Endothelial cell of umbilical vein (primary cell): ENCODE measurements around the gene SKAP1. TPM values are rescaled to one million over a fixed set of nuclear protein-coding genes. Genes with fewer than 3 reads are reported as not detected.

ENCODE experiments used
- BruUV-seq: library from RNA; stranded (reverse); fragments of 400-500 nt; replicated peaks from 2 replicates; lab custom pipeline; 2021; lab: Mats Ljungman, UMichigan
- CTCF ChIA-PET: fragments of 300-600, 350-600 bp; sonication (Branson Sonifier 250); formaldehyde crosslinking; loops from one replicate; lab custom pipeline; 2021; ENCODE audit warnings: antibody characterized with exemption, inconsistent platforms; lab: Charles Lee
- POLR2A ChIA-PET: fragments of 300-600, 350-600 bp; sonication (Branson Sonifier 250); formaldehyde crosslinking; loops from one replicate; lab custom pipeline; 2021; ENCODE audit warnings: antibody characterized with exemption, inconsistent platforms; lab: Charles Lee
- DNase-seq: peaks from one replicate; pipeline ENCODE4 v3.0.0-alpha.2; 2011; ENCODE audit warnings: low read depth, low spot score
- FAIRE-seq: peaks from 2 replicates; lab custom pipeline; 2011; peaks lifted over from hg19 to GRCh38; lab: Jason Lieb, UNC
- H2AFZ ChIP-seq: 2 replicates; pipeline ENCODE4 v1.6.0; 2012; ENCODE audit warnings: low read depth, low read length, control low read depth, inconsistent platforms
- H3K27ac ChIP-seq: 2 replicates; pipeline ENCODE4 v1.5.1; 2011; ENCODE audit warnings: low read depth, mild to moderate bottlenecking, control low read depth, low read length, moderate library complexity; ENCODE audit not compliant: insufficient read depth
- H3K27me3 ChIP-seq, 2 experiments: 2 replicates each; pipeline versions ENCODE4 v1.6.0 to v1.6.1; 2011; ENCODE audit warnings: low read length in 2 of 2, mixed read lengths in 1 of 2; ENCODE audit not compliant: control insufficient read depth in 2 of 2, insufficient read depth in 2 of 2
- H3K36me3 ChIP-seq, 2 experiments: 2 replicates in 1 of 2; 3 replicates in 1 of 2; pipeline ENCODE4 v1.5.1; 2011; ENCODE audit warnings: low read length in 2 of 2, mild to moderate bottlenecking in 1 of 2, moderate library complexity in 1 of 2; ENCODE audit not compliant: control insufficient read depth in 2 of 2, insufficient read depth in 2 of 2; ENCODE audit errors: extremely low read depth in 1 of 2
- H3K4me1 ChIP-seq: 3 replicates; pipeline ENCODE4 v1.5.1; 2011; ENCODE audit warnings: mild to moderate bottlenecking, low read length; ENCODE audit not compliant: control insufficient read depth, insufficient read depth; ENCODE audit errors: extremely low read depth
- H3K4me2 ChIP-seq: 2 replicates; pipeline ENCODE4 v1.6.1; 2011; ENCODE audit warnings: low read length, control low read depth, mixed read lengths; ENCODE audit not compliant: insufficient read depth
- H3K4me3 ChIP-seq, 3 experiments: fragments of 200-600 bp in 1 of 3; sonication (generic), shearing (Covaris generic) in 1 of 3; replicated peaks in 1 of 3; 2 replicates each; pipeline ENCODE4 v1.5.1; 2011 to 2016; ENCODE audit warnings: control low read depth in 3 of 3, low read length in 3 of 3, mild to moderate bottlenecking in 2 of 3, inconsistent platforms in 1 of 3, low read depth in 1 of 3, moderate library complexity in 1 of 3; ENCODE audit not compliant: insufficient read depth in 1 of 3
- H3K79me2 ChIP-seq: 2 replicates; pipeline ENCODE4 v1.6.0; 2012; ENCODE audit warnings: low read length, inconsistent platforms; ENCODE audit not compliant: control insufficient read depth, insufficient read depth
- H3K9ac ChIP-seq: replicated peaks from 2 replicates; pipeline ENCODE3; 2011; ENCODE audit warnings: low read length, control low read depth; ENCODE audit not compliant: insufficient read depth; ENCODE audit errors: extremely low read depth
- H3K9me1 ChIP-seq: replicated peaks from 3 replicates; pipeline ENCODE4 v1.6.0; 2011; ENCODE audit warnings: mild to moderate bottlenecking, low read length; ENCODE audit not compliant: control insufficient read depth, insufficient read depth; ENCODE audit errors: extremely low read depth
- H3K9me3 ChIP-seq: replicated peaks from 2 replicates; pipeline ENCODE4 v1.5.1; 2012; ENCODE audit warnings: low read length, inconsistent platforms; ENCODE audit not compliant: control insufficient read depth, insufficient read depth
- H4K20me1 ChIP-seq: replicated peaks from 2 replicates; pipeline ENCODE3; 2011; ENCODE audit warnings: mild to moderate bottlenecking, low read length; ENCODE audit not compliant: control insufficient read depth, insufficient read depth; ENCODE audit errors: extremely low read depth
- EZH2 ChIP-seq: IDR thresholded peaks from 2 replicates; pipeline ENCODE4 v1.6.1; 2012; ENCODE audit warnings: borderline replicate concordance, low read depth, mild to moderate bottlenecking, moderate library complexity, low read length, inconsistent platforms; ENCODE audit not compliant: severe bottlenecking
- FOS ChIP-seq: IDR thresholded peaks from 2 replicates; pipeline ENCODE4 v1.6.1; 2011; ENCODE audit warnings: mild to moderate bottlenecking, low read length, moderate library complexity, borderline replicate concordance; ENCODE audit not compliant: insufficient read depth
- GATA2 ChIP-seq: IDR thresholded peaks from 2 replicates; pipeline ENCODE4 v1.7.0; 2011; ENCODE audit warnings: low read depth, mild to moderate bottlenecking, moderate library complexity, mixed read lengths, low read length; ENCODE audit not compliant: insufficient read length, insufficient read depth
- JUN ChIP-seq: IDR thresholded peaks from 2 replicates; pipeline ENCODE4 v1.6.1; 2011; ENCODE audit warnings: borderline replicate concordance, low read depth; ENCODE audit not compliant: insufficient read length, insufficient read depth
- MAX ChIP-seq: IDR thresholded peaks from 2 replicates; pipeline ENCODE4 v1.6.1; 2011; ENCODE audit not compliant: insufficient read depth, insufficient read length
- MYC ChIP-seq: IDR thresholded peaks from one replicate; pipeline ENCODE4 v1.6.1; 2011; ENCODE audit warnings: mild to moderate bottlenecking, low read depth, low read length
- POLR2A ChIP-seq: IDR thresholded peaks from 2 replicates; pipeline ENCODE4 v1.6.1; 2012; ENCODE audit warnings: low read depth, mild to moderate bottlenecking, control low read depth, low read length
- POLR2AphosphoS5 ChIP-seq: IDR thresholded peaks from 2 replicates; pipeline ENCODE4 v1.6.1; 2012; ENCODE audit warnings: low read depth, mild to moderate bottlenecking, control low read depth, low read length, moderate library complexity; ENCODE audit not compliant: insufficient read depth
- dilution Hi-C: fragments of 300-500 bp; cut with MboI; formaldehyde crosslinking; loops from one replicate; pipeline ENCODE4 v1.15.0; 2019; ENCODE audit warnings: low sequenced_read_pairs; ENCODE audit not compliant: extremely low pct_ligation_motif_present
- intact Hi-C: fragments of 100-400 bp; cut with micrococcal nuclease; formaldehyde crosslinking; loops from one replicate; pipeline ENCODE4 v1.10.0; 2022
- polyA plus RNA-seq, 4 experiments: library from polyadenylated mRNA; depleted of rRNA in 3 of 4; stranded (reverse) in 3 of 4; unstranded in 1 of 4; fragments of >200 nt; gene quantifications; 2 replicates each; pipeline versions ENCODE4 v1.2.1 to v1.2.3, GENCODE V29; 2011 to 2012; ENCODE audit warnings: missing spikeins in 1 of 4
- total RNA-seq: library from RNA; stranded (reverse); gene quantifications from 2 replicates; pipeline ENCODE4 v1.2.3, GENCODE V29; 2021
- TF ChIP-seq, protein P1 (sequence below), 2 donors: IDR thresholded peaks; 1 replicate in 1 of 2; 2 replicates in 1 of 2; pipeline ENCODE4 v1.5.1; 2011; ENCODE audit warnings: low read length in 2 of 2, mild to moderate bottlenecking in 2 of 2, moderate library complexity in 2 of 2, control low read depth in 1 of 2, inconsistent platforms in 1 of 2, low read depth in 1 of 2; ENCODE audit not compliant: insufficient read depth in 1 of 2; ENCODE audit errors: extremely low read depth in 1 of 2

SKAP1 gene
- total and polyA plus RNA-seq, 2 donors (not counting 3 experiments of a cell fraction or from before 2014, with no cell fraction given), result 0.75 TPM; not detected in 1

GRCh38 chr17:48151220-48151619 is 278.8 kb downstream of the SKAP1 start:
- H3K27me3 ChIP-seq, result peaks cover 38 to 42% of the 10 kb centered on the region in 2 experiments
- intact Hi-C loops, result loop anchor here (5.0 kb wide), 1 partner anchor 466 kb away; the partner anchor contains the start of gene HOXB8

DNA sequence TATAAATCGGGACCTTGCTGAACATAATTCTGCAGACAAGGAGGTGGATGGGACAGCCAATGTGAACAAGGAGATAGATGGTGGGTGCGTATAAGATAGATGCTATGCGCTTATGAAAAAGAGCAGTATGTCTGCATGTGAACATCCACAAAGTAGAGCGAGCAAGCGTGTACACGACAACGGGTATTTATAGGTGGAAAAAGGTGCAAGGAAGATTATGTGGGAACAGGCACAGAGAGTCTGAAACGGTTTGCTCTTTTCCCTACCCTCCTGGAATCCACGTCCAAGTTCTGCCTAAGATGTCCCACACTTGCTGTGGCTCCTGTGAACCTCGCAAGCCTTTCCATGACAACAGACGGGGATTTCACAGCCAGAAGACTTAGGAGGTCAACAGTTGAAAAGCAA is 279.4 kb downstream of the SKAP1 start:
- dilution Hi-C loops, result no loop called here
- CTCF ChIA-PET, result interaction anchor here (1.0 to 1.3 kb wide), 3 partner anchors 9 to 56 kb away, joined by 3 to 4 read pairs (median 4); no protein-coding TSS in a partner anchor

More at GRCh38 chr17:48151220-48151619, 278.8 kb downstream of the SKAP1 start:
- Histone ChIP-seq H2AFZ (no peak overlapping the region), H3K36me3 (no peaks in the 10 kb centered on the region), H4K20me1 (no peaks in the 10 kb centered on the region), H3K9ac (no peak overlapping the region), H3K27ac (no peak overlapping the region), H3K9me1 (no peaks in the 10 kb centered on the region), H3K79me2 (no peaks in the 10 kb centered on the region), H3K4me2 (no peak overlapping the region), H3K4me1 (no peaks in the 10 kb centered on the region), H3K4me3 (no peak overlapping the region), H3K9me3 (no peaks in the 10 kb centered on the region)
- DNase-seq (no peak), FAIRE-seq (peak; percentile 18)
- dilution Hi-C loops, result no loop called here
- ChIA-PET CTCF (interaction anchor here (1.0 to 1.6 kb wide), 6 partner anchors 9 to 463 kb away, joined by 3 to 5 read pairs (median 4); no protein-coding TSS in a partner anchor), POLR2A (no interaction called here)
- TF ChIP-seq POLR2AphosphoS5, result no peak
- no peak for TF ChIP-seq MYC
- no peak for TF ChIP-seq EZH2
- TF ChIP-seq, protein P1, sequence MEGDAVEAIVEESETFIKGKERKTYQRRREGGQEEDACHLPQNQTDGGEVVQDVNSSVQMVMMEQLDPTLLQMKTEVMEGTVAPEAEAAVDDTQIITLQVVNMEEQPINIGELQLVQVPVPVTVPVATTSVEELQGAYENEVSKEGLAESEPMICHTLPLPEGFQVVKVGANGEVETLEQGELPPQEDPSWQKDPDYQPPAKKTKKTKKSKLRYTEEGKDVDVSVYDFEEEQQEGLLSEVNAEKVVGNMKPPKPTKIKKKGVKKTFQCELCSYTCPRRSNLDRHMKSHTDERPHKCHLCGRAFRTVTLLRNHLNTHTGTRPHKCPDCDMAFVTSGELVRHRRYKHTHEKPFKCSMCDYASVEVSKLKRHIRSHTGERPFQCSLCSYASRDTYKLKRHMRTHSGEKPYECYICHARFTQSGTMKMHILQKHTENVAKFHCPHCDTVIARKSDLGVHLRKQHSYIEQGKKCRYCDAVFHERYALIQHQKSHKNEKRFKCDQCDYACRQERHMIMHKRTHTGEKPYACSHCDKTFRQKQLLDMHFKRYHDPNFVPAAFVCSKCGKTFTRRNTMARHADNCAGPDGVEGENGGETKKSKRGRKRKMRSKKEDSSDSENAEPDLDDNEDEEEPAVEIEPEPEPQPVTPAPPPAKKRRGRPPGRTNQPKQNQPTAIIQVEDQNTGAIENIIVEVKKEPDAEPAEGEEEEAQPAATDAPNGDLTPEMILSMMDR (IDR thresholded peaks at IDR 0.05; ENCODE audit: extremely low read depth in 1 of 2, insufficient read depth in 1 of 2, low read depth in 1 of 2, low read length in 2 of 2), result no peak
- no peak for TF ChIP-seq GATA2
- no TSS peak for BruUV-seq

More for the DNA sequence above, 279.4 kb downstream of the SKAP1 start:
- no TSS peak for BruUV-seq
- DNase-seq, result no peak
- Histone ChIP-seq H3K27me3 (peaks cover 38 to 42% of the 10 kb centered on the region in 2 experiments), H3K4me2 (no peak overlapping the region), H3K9ac (no peak overlapping the region), H4K20me1 (no peaks in the 10 kb centered on the region), H3K4me1 (no peaks in the 10 kb centered on the region), H3K4me3 (no peak overlapping the region), H3K79me2 (no peaks in the 10 kb centered on the region), H3K9me1 (no peaks in the 10 kb centered on the region), H2AFZ (no peak overlapping the region), H3K27ac (no peak overlapping the region), H3K36me3 (no peaks in the 10 kb centered on the region), H3K9me3 (no peaks in the 10 kb centered on the region)
- POLR2A ChIA-PET, result no interaction called here
- no peak for FAIRE-seq
- TF ChIP-seq MAX (no peak), POLR2AphosphoS5 (no peak), FOS (no peak), MYC (no peak), GATA2 (no peak), POLR2A (no peak), JUN (no peak), EZH2 (no peak)
- TF ChIP-seq, protein P1 (IDR thresholded peaks at IDR 0.05; ENCODE audit: extremely low read depth in 1 of 2, insufficient read depth in 1 of 2, low read depth in 1 of 2, low read length in 2 of 2), result no peak
- intact Hi-C loops, result loop anchor here (5.0 kb wide), 1 partner anchor 467 kb away; the partner anchor contains the start of gene HOXB8
